ENCODE data around the gene ST7. TPM values are rescaled to one million over a fixed set of nuclear protein-coding genes. Genes with fewer than 3 reads are reported as not detected.

The ST7 gene
- total and polyA plus RNA-seq, 2 donors (not counting 3 experiments of a cell fraction or from before 2014, with no cell fraction given): 18.6 to 24.9 TPM

DNA sequence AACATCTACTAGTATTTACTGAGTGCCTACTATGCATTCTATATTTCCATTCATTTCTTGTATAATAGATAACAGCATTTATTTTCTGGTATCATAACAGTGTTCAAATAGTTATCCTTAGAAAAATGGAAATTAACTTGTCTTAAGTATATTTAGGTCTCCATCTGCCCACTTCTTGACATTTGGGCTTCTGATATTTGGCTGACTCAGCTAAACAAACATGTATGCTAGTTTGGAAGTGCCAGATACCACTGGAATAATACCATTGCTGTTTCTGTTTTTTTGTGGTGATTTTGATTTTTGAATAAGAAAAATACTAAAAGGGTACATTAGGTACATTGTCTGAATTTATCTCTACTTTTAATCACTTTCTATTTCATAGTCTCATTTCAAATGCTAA, 169.2 kb downstream of the ST7 start:
- Histone ChIP-seq H3K4me1 (ENCODE audit: control insufficient read depth, extremely low read depth, insufficient read depth, low read length) (peaks cover 24% of the 10 kb centered on the region), H3K79me2 (ENCODE audit: control insufficient read depth, insufficient read depth, low read length) (no peaks in the 10 kb centered on the region), H3K9ac (replicated peaks; ENCODE audit: extremely low read depth, insufficient read depth, low read length) (no peak overlapping the region), H3K27me3 (ENCODE audit: control insufficient read depth in 2 of 2, insufficient read depth in 2 of 2, low read length in 2 of 2) (no peaks in the 10 kb centered on the region), H3K9me1 (replicated peaks; ENCODE audit: control insufficient read depth, extremely low read depth, insufficient read depth, low read length) (no peaks in the 10 kb centered on the region), H3K36me3 (ENCODE audit: control insufficient read depth in 2 of 2, extremely low read depth in 1 of 2, insufficient read depth in 2 of 2, low read length in 2 of 2) (no peaks in the 10 kb centered on the region), H2AFZ (ENCODE audit: low read depth, low read length) (no peak overlapping the region), H3K27ac (ENCODE audit: insufficient read depth, low read depth, low read length) (no peak overlapping the region), H3K4me3 (replicated peaks in 1 of 3; ENCODE audit: insufficient read depth in 1 of 3, low read depth in 1 of 3, low read length in 3 of 3) (no peak overlapping the region), H3K9me3 (replicated peaks; ENCODE audit: control insufficient read depth, insufficient read depth, low read length) (no peaks in the 10 kb centered on the region), H4K20me1 (replicated peaks; ENCODE audit: control insufficient read depth, extremely low read depth, insufficient read depth, low read length) (no peaks in the 10 kb centered on the region), H3K4me2 (ENCODE audit: insufficient read depth, low read length) (no peak overlapping the region)
- POLR2A ChIA-PET: no interaction called here
- DNase-seq (ENCODE audit: low read depth, low spot score): no peak
- FAIRE-seq: no peak
- BruUV-seq (replicated peaks): no TSS peak
- TF ChIP-seq, protein P1, sequence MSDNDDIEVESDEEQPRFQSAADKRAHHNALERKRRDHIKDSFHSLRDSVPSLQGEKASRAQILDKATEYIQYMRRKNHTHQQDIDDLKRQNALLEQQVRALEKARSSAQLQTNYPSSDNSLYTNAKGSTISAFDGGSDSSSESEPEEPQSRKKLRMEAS (IDR thresholded peaks at IDR 0.05; ENCODE audit: insufficient read depth, insufficient read length): no peak
- TF ChIP-seq FOS (IDR thresholded peaks at IDR 0.05; ENCODE audit: borderline replicate concordance, insufficient read depth, low read length): no peak
- no peak for TF ChIP-seq GATA2 (IDR thresholded peaks at IDR 0.05; ENCODE audit: insufficient read depth, insufficient read length, low read depth, low read length)
- TF ChIP-seq POLR2A (IDR thresholded peaks at IDR 0.05; ENCODE audit: low read depth, low read length): no peak
- TF ChIP-seq, protein P2, sequence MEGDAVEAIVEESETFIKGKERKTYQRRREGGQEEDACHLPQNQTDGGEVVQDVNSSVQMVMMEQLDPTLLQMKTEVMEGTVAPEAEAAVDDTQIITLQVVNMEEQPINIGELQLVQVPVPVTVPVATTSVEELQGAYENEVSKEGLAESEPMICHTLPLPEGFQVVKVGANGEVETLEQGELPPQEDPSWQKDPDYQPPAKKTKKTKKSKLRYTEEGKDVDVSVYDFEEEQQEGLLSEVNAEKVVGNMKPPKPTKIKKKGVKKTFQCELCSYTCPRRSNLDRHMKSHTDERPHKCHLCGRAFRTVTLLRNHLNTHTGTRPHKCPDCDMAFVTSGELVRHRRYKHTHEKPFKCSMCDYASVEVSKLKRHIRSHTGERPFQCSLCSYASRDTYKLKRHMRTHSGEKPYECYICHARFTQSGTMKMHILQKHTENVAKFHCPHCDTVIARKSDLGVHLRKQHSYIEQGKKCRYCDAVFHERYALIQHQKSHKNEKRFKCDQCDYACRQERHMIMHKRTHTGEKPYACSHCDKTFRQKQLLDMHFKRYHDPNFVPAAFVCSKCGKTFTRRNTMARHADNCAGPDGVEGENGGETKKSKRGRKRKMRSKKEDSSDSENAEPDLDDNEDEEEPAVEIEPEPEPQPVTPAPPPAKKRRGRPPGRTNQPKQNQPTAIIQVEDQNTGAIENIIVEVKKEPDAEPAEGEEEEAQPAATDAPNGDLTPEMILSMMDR (IDR thresholded peaks at IDR 0.05; ENCODE audit: extremely low read depth in 1 of 2, insufficient read depth in 1 of 2, low read depth in 1 of 2, low read length in 2 of 2): no peak
- TF ChIP-seq JUN (IDR thresholded peaks at IDR 0.05; ENCODE audit: borderline replicate concordance, insufficient read depth, insufficient read length, low read depth): no peak
- TF ChIP-seq EZH2 (IDR thresholded peaks at IDR 0.05; ENCODE audit: borderline replicate concordance, low read depth, low read length, severe bottlenecking): no peak
- no peak for TF ChIP-seq MYC (IDR thresholded peaks at IDR 0.05; ENCODE audit: low read depth, low read length)
- no peak for TF ChIP-seq POLR2AphosphoS5 (IDR thresholded peaks at IDR 0.05; ENCODE audit: insufficient read depth, low read depth, low read length)
- intact Hi-C loops (cut with micrococcal nuclease) (no loop called here), dilution Hi-C loops (cut with MboI; ENCODE audit: extremely low pct_ligation_motif_present, low sequenced_read_pairs) (no loop called here)
- CTCF ChIA-PET: interaction anchor here (1.1 to 13.4 kb wide), 5 partner anchors 11 to 192 kb away, joined by 3 to 700 read pairs (median 5); no protein-coding TSS in a partner anchor

Data from endothelial cell of umbilical vein (primary cell).